Keratinocyte (primary cell): ENCODE results near the gene PRRC2B. TPM values are rescaled to one million over a fixed set of nuclear protein-coding genes. Genes with fewer than 3 reads are reported as not detected.

Experiments
- DNase-seq: peaks from one replicate; pipeline ENCODE4 v3.0.0-alpha.2; 2011; ENCODE audit warnings: low read depth, missing footprints, low spot score
- FAIRE-seq: peaks from 2 replicates; lab custom pipeline; 2011; peaks lifted over from hg19 to GRCh38; lab: Jason Lieb, UNC
- H2AFZ ChIP-seq: 2 replicates; pipeline ENCODE4 v1.6.0; 2012; ENCODE audit warnings: low read length, control low read depth, inconsistent platforms; ENCODE audit not compliant: control insufficient read depth
- H3K27ac ChIP-seq: 2 replicates; pipeline ENCODE4 v1.5.1; 2011; ENCODE audit warnings: low read length; ENCODE audit not compliant: control insufficient read depth, insufficient read depth
- H3K27me3 ChIP-seq: 3 replicates; pipeline ENCODE4 v1.6.0; 2011; ENCODE audit warnings: low read length; ENCODE audit not compliant: control insufficient read depth, insufficient read depth; ENCODE audit errors: extremely low read depth
- H3K36me3 ChIP-seq, 2 experiments: 2 replicates in 1 of 2; 3 replicates in 1 of 2; pipeline ENCODE4 v1.5.1; 2011; ENCODE audit warnings: low read length in 2 of 2, mild to moderate bottlenecking in 1 of 2; ENCODE audit not compliant: control insufficient read depth in 2 of 2, insufficient read depth in 2 of 2; ENCODE audit errors: extremely low read depth in 1 of 2
- H3K4me1 ChIP-seq: 3 replicates; pipeline ENCODE4 v1.5.1; 2011; ENCODE audit warnings: low read length; ENCODE audit not compliant: control insufficient read depth, insufficient read depth; ENCODE audit errors: extremely low read depth
- H3K4me2 ChIP-seq: 3 replicates; pipeline ENCODE4 v1.6.0; 2011; ENCODE audit warnings: low read depth, low read length; ENCODE audit not compliant: control insufficient read depth, insufficient read depth; ENCODE audit errors: extremely low read depth
- H3K4me3 ChIP-seq, 3 experiments: fragments of 200-600 bp in 1 of 3; sonication (generic) in 1 of 3; 2 replicates in 2 of 3; 3 replicates in 1 of 3; pipeline ENCODE4 v1.5.1; 2011 to 2016; ENCODE audit warnings: low read length in 3 of 3, mild to moderate bottlenecking in 3 of 3, control low read depth in 2 of 3, inconsistent platforms in 1 of 3, low read depth in 1 of 3, mixed read lengths in 1 of 3, mixed run types in 1 of 3, moderate library complexity in 1 of 3; ENCODE audit not compliant: control insufficient read depth in 2 of 3, insufficient read depth in 2 of 3; ENCODE audit errors: extremely low read depth in 1 of 3
- H3K79me2 ChIP-seq: 2 replicates; pipeline ENCODE4 v1.6.0; 2012; ENCODE audit warnings: low read length; ENCODE audit not compliant: control insufficient read depth, insufficient read depth
- H3K9ac ChIP-seq: 3 replicates; pipeline ENCODE4 v1.6.0; 2011; ENCODE audit warnings: low read length; ENCODE audit not compliant: control insufficient read depth, insufficient read depth; ENCODE audit errors: extremely low read depth
- H3K9me1 ChIP-seq: 3 replicates; pipeline ENCODE4 v1.6.0; 2011; ENCODE audit warnings: low read length; ENCODE audit not compliant: control insufficient read depth, insufficient read depth; ENCODE audit errors: extremely low read depth
- H3K9me3 ChIP-seq: 2 replicates; pipeline ENCODE4 v1.5.1; 2012; ENCODE audit warnings: low read depth, low read length; ENCODE audit not compliant: control insufficient read depth
- H4K20me1 ChIP-seq: 3 replicates; pipeline ENCODE4 v1.6.0; 2011; ENCODE audit warnings: low read length; ENCODE audit not compliant: control insufficient read depth, insufficient read depth; ENCODE audit errors: extremely low read depth
- CTCF ChIP-seq, 3 experiments: IDR thresholded peaks in 1 of 3; conservative IDR thresholded peaks in 1 of 3; optimal IDR thresholded peaks in 1 of 3; 2 replicates in 2 of 3; 3 replicates in 1 of 3; pipeline versions ENCODE3 to v1.5.1; 2011; ENCODE audit warnings: low read length in 3 of 3, mild to moderate bottlenecking in 3 of 3, moderate library complexity in 2 of 3, control low read depth in 1 of 3, inconsistent platforms in 1 of 3; ENCODE audit not compliant: insufficient read depth in 2 of 3; ENCODE audit errors: extremely low read depth in 1 of 3
- EZH2 ChIP-seq: IDR thresholded peaks from one replicate; pipeline ENCODE4 v1.6.1; 2012; ENCODE audit warnings: inconsistent platforms, mild to moderate bottlenecking, low read length, moderate library complexity
- dilution Hi-C: fragments of 300-500 bp; cut with MboI; formaldehyde crosslinking; loops from one replicate; pipeline ENCODE4 v1.7.0; 2020; ENCODE audit warnings: low sequenced_read_pairs; ENCODE audit not compliant: extremely low pct_ligation_motif_present
- polyA plus RNA-seq, 5 experiments: library from polyadenylated mRNA; depleted of rRNA in 3 of 5; stranded (reverse) in 3 of 5; stranded (forward) in 1 of 5; unstranded in 1 of 5; fragments of >200 nt; gene quantifications; 1 replicate in 1 of 5; 2 replicates in 3 of 5; 3 replicates in 1 of 5; pipeline versions ENCODE4 v1.2.1 to v1.2.3, GENCODE V29; 2011 to 2012; ENCODE audit warnings: missing spikeins in 2 of 5, low read depth in 1 of 5, low replicate concordance in 1 of 5

PRRC2B gene
- polyA plus RNA-seq, 1 donor (not counting 4 experiments of a cell fraction or from before 2014, with no cell fraction given), result 20.8 TPM

DNA sequence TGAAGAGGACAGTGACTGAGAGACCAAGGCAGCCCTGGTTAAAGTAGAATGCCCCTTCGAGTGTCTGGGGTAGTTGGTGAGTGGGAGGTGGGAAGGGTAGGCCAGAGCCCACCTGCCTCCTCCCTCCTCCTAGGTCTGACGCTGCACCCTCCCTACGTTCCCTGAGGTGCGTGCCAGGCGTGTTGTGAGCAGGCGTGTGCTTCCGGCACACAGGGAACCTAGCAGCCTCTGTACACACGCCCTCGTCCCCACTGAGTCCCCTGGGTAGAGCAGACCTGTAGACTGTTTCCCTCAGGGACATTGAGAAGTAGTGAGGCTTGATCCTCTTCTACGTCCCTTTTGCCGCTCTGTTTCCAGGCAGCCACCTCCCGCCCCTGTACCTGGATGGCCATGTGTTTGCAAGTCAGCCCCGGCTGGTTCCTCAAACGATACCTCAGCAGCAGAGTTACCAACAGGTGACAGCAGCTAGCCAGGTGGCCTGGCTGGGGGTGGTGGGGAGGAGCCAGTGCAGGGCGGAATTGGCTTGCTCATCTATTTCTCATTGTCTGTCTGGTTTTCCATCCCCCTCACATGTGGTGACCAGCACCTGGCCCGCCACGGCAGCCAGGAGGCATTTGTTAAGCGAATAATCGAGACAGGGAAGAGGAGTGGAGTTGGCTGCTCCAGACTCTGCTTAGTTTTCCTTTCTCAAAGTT lies 92.0 kb downstream of the PRRC2B start:
- no peak overlapping the region for H3K27ac ChIP-seq
- no peak for DNase-seq
- peaks cover 3% of the 10 kb centered on the region for H4K20me1 ChIP-seq
- TF ChIP-seq CTCF (optimal IDR thresholded peaks at IDR 0.05 in 1 of 3, IDR thresholded peaks at IDR 0.05 in 1 of 3, conservative IDR thresholded peaks at IDR 0.05 in 1 of 3; ENCODE audit: extremely low read depth in 1 of 3, insufficient read depth in 2 of 3, low read length in 3 of 3) (no peak), EZH2 (no peak)
- H3K4me1 ChIP-seq, result no peaks in the 10 kb centered on the region
- H3K9ac ChIP-seq, result no peak overlapping the region
- no peaks in the 10 kb centered on the region for H3K9me3 ChIP-seq
- FAIRE-seq, result no peak
- dilution Hi-C loops, result no loop called here
- no peak overlapping the region for H3K4me3 ChIP-seq
- no peak overlapping the region for H3K4me2 ChIP-seq
- peaks cover 2% of the 10 kb centered on the region for H3K79me2 ChIP-seq
- H2AFZ ChIP-seq, result no peak overlapping the region
- no peaks in the 10 kb centered on the region for H3K9me1 ChIP-seq
- peaks cover 74 to 79% of the 10 kb centered on the region in 2 experiments for H3K36me3 ChIP-seq
- no peaks in the 10 kb centered on the region for H3K27me3 ChIP-seq

- Histone ChIP-seq H3K4me2 (no peak overlapping the region), H3K27me3 (no peaks in the 10 kb centered on the region), H3K4me3 (no peak overlapping the region), H3K27ac (no peak overlapping the region), H3K79me2 (peaks cover 2% of the 10 kb centered on the region), H3K36me3 (peaks cover 79 to 84% of the 10 kb centered on the region in 2 experiments), H2AFZ (no peak overlapping the region), H3K4me1 (no peaks in the 10 kb centered on the region), H4K20me1 (peaks cover 3% of the 10 kb centered on the region), H3K9ac (no peak overlapping the region), H3K9me1 (no peaks in the 10 kb centered on the region), H3K9me3 (no peaks in the 10 kb centered on the region)
- DNase-seq (no peak), FAIRE-seq (no peak)
- no peak for TF ChIP-seq CTCF (optimal IDR thresholded peaks at IDR 0.05 in 1 of 3, IDR thresholded peaks at IDR 0.05 in 1 of 3, conservative IDR thresholded peaks at IDR 0.05 in 1 of 3; ENCODE audit: extremely low read depth in 1 of 3, insufficient read depth in 2 of 3, low read length in 3 of 3)
- no peak for TF ChIP-seq EZH2
- dilution Hi-C loops, result no loop called here
Measured at GRCh38 chr9:131487001-131487400, 93.1 kb downstream of the PRRC2B start.
